NCI-H2171 treated with DMSO at 0.1 percent for 48 hours (cell line): ENCODE data around the gene LRRC4C.

Source experiments
- DNase-seq: peaks from one replicate; lab custom pipeline; 2025; lab: John Stamatoyannopoulos, UW

Gene LRRC4C

DNA sequence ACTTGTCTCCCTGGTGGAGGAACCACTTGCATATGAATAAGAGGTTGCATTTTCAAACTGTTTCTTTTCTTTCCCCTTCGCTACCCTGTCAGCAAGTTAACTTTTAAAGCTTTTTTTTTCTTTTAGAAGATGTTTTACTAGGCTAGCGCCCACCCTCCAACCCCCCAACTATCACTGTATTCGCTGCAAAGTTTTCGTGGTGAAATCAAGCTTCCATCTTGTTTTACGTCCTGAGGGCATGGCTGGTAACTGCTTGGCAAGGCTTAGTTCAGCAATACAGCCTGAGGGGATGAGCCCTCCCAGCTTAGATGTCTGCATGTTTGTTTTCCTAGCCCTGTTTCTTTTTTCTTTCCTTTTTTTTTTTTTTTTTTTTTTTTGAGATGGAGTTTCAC lies 1359.3 kb downstream of the LRRC4C start:
- no peak for DNase-seq

GRCh38 chr11:40099426-40100161 lies 1359.9 kb downstream of the LRRC4C start:
- DNase-seq: no peak

GRCh38 chr11:40095446-40095845 lies 1364.0 kb downstream of the LRRC4C start:
- DNase-seq: no peak

DNA sequence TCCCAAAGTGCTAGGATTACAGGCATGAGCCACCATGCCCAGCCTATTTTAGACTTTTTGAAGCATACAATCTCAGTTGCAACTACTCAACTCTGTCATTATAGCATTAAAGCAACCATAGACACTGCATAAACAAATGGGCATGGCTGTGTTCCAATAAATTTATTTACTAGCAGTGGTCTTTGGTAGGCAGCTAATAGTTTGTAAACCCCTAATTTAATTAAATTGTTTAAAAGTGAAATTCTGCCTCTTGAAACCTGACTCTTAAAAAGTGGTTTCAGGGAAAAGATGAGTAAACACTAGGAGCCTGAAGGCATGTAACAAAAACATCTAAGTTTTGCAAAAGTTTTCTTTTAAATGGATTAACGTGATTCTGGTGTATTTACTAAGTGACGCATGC lies 1364.5 kb downstream of the LRRC4C start:
- DNase-seq: no peak

- DNase-seq: no peak
Measured at GRCh38 chr11:40080434-40080833, 1379.0 kb downstream of the LRRC4C start.
